Endometrial microvascular endothelial cells (primary cell): ENCODE results near the gene CCDC138. TPM values are rescaled to one million over a fixed set of nuclear protein-coding genes. Genes with fewer than 3 reads are reported as not detected.

Experiments
- in situ Hi-C: cut with HindIII; loops from 2 replicates; pipeline ENCODE4 v1.10.0; 2017; ENCODE audit warnings: low sequenced_read_pairs, low pct_unique_long_range_greater_than_20kb; ENCODE audit errors: inconsistent ontology term
- total RNA-seq: library from RNA; depleted of rRNA; stranded (reverse); fragments of >200 nt; gene quantifications from one replicate; pipeline ENCODE4 v1.2.3, GENCODE V29; 2015; ENCODE audit errors: inconsistent ontology term

CCDC138 gene
- total RNA-seq, 1 donor from 2014 or later, result 9.8 TPM

- in situ Hi-C loops, result no loop called here
Measured at GRCh38 chr2:108911401-108911800, 124.8 kb downstream of the CCDC138 start.

- in situ Hi-C loops, result no loop called here
Measured at GRCh38 chr2:108911807-108912628, 125.4 kb downstream of the CCDC138 start.

GRCh38 chr2:108912629-108912902, 126.0 kb downstream of the CCDC138 start:
- in situ Hi-C loops, result no loop called here

- in situ Hi-C loops, result no loop called here
Measured at GRCh38 chr2:108916122-108916795, 129.7 kb downstream of the CCDC138 start.

- in situ Hi-C loops, result no loop called here
Measured at GRCh38 chr2:108916796-108917421, 130.3 kb downstream of the CCDC138 start.

- in situ Hi-C loops, result no loop called here
Measured at GRCh38 chr2:108917526-108917925, 131.0 kb downstream of the CCDC138 start.

- in situ Hi-C loops, result no loop called here
Measured at GRCh38 chr2:108918156-108918874, 131.7 kb downstream of the CCDC138 start.

- in situ Hi-C loops, result no loop called here
Measured at GRCh38 chr2:108918941-108919341, 132.4 kb downstream of the CCDC138 start.

- in situ Hi-C loops, result no loop called here
Measured at GRCh38 chr2:108919571-108920373, 133.2 kb downstream of the CCDC138 start.

- in situ Hi-C loops, result no loop called here
Measured at GRCh38 chr2:108920686-108921085, 134.1 kb downstream of the CCDC138 start.

- in situ Hi-C loops, result no loop called here
Measured at GRCh38 chr2:108921096-108922030, 134.8 kb downstream of the CCDC138 start.

- in situ Hi-C loops, result no loop called here
Measured at GRCh38 chr2:108922141-108922915, 135.8 kb downstream of the CCDC138 start.

- in situ Hi-C loops, result no loop called here
Measured at GRCh38 chr2:108923019-108923700, 136.6 kb downstream of the CCDC138 start.

GRCh38 chr2:108923736-108924579, 137.4 kb downstream of the CCDC138 start:
- in situ Hi-C loops, result no loop called here

- in situ Hi-C loops, result no loop called here
Measured at GRCh38 chr2:108924580-108925251, 138.1 kb downstream of the CCDC138 start.
